GM12873 (cell line): ENCODE results near the gene CEBPE.

Source experiments
- CTCF ChIP-seq: IDR thresholded peaks from 2 replicates; pipeline ENCODE4 v1.5.1; 2012; ENCODE audit warnings: low read depth, mild to moderate bottlenecking, moderate library complexity, low read length, control low read depth; ENCODE audit not compliant: insufficient read depth; ENCODE audit errors: missing control alignments

CEBPE gene

DNA sequence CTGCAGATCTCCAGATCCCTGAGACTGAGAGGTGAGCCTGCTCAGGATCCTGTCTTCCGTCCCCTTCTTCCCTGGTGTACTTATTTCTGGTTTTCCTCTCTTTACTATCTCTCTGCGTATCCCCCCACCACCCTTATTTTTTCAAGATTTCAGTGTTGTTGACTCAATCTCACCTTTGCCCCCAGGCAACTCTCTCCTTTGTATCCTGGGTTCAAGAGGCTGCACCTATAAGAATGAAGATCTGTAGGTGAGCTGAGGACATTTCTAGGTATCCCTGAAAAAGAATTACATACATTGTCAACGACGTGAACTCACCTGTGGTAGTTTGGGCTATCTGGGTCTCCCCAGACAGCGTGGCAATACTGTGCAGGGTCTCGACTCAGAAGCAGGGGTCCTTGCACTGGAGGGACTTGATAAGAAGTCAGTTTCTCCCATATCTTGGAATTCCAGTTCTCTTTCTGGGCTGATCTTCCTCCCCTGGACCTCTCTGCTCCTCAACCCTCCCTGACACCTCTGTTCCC lies 14.9 kb downstream of the CEBPE start:
- no peak for TF ChIP-seq CTCF

- no peak for TF ChIP-seq CTCF
Observed at GRCh38 chr14:23103581-23103980, 15.5 kb downstream of the CEBPE start.

- TF ChIP-seq CTCF = no peak
Observed at GRCh38 chr14:23102801-23103200, 16.3 kb downstream of the CEBPE start.

GRCh38 chr14:23101986-23102625 lies 16.9 kb downstream of the CEBPE start:
- no peak for TF ChIP-seq CTCF

DNA sequence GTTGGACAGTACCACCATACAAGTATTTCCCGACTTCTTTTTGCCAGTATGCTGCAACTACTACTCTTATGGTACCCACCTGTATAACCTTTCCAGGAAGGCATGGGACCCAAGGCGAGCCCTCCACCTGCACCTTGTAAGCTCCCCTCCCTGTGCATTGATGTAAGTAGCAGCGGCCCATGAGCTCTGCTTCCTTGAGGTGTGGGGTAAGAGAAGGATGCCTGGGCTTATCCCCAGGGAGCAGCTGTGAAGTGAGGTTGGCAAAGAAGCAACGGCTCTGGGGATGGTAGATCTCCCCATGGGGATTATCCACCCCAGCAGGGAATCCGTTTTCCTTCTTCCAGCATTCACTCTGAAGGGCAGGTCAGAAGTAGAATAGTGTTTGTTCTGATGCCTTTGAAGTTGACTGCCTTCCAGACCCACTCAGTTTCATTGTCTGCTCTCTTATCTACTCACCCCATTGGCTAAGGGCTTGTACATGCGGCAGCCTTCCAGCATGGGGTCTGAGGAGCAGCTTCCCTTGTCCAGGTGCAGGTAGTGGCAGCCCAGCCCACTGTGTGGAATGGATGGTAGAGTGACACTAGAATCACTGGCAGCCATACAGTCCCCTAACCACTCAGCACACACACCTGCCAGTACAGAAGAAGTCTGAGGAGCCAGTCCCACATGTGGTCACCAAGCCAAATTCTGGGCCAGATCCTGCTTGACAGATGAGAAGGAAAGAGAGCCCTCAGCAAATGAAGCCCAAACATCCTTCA lies 17.7 kb downstream of the CEBPE start:
- TF ChIP-seq CTCF = no peak

DNA sequence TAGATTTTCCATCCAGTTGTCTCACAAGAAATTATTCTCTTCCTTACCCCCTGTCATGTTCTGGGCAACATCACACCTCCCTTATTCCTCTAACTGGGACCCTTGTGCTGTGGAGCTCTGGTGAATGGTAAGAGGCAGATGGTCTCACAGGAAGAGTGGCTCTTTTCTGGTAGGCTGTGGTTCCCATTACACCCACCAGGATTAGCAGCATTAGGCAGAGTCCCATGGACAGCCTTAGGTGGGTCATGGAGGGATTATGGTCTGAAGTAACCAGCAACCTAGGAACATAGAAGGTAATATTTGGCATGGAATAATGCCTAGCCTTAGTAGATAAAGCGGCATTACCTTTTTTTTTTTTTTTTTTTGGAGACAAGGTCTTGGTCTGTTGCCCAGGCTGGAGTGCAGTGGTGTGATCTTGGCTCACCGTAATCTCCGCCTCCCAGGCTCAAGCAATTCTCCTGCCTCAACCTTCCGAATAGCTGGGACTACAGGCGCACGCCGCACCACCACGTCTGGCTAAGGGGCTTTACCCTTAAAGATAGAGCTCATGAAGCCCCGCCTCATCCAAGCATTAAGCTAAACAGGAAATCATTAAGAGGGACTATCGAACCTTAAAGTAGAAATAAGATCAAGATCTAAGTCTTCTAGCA lies 19.7 kb downstream of the CEBPE start:
- TF ChIP-seq CTCF = no peak

DNA sequence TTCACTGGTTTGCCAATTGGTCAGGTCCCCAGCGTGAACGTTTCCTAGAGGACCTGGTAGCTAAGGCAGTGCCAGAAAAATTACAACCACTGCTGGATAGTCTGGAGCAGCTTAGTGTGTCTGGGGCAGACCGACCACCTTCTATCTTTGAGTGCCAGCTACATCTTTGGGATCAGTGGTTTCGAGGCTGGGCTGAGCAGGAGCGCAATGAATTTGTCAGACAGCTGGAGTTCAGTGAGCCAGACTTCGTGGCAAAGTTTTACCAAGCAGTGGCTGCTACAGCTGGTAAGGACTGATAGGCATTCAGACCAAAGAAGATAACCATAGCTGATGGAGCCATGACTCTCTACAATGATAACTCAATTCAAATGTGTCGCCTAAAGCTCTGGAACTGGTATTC lies 21.3 kb downstream of the CEBPE start:
- TF ChIP-seq CTCF = no peak
